Measurements from ENCODE around the gene NT5DC1.

Gene NT5DC1

GRCh38 chr6:116267836-116268588 is 167.4 kb downstream of the NT5DC1 start:
- H3F3A ChIP-seq (ENCODE audit: low read depth): peaks cover 3% of the 10 kb centered on the region; the same call in 1 of the 2 replicates
- H3K9ac ChIP-seq (ENCODE audit: low read depth, low read length, poor library complexity, severe bottlenecking): no peak overlapping the region
- H3K9me3 ChIP-seq (ENCODE audit: insufficient read depth, low read depth, low read length): peaks cover 11% of the 10 kb centered on the region; the same call in 1 of the 2 replicates
- TF ChIP-seq EZH2phosphoT487 (IDR thresholded peaks at IDR 0.05; ENCODE audit: borderline replicate concordance): no peak
- TF ChIP-seq, protein P1, sequence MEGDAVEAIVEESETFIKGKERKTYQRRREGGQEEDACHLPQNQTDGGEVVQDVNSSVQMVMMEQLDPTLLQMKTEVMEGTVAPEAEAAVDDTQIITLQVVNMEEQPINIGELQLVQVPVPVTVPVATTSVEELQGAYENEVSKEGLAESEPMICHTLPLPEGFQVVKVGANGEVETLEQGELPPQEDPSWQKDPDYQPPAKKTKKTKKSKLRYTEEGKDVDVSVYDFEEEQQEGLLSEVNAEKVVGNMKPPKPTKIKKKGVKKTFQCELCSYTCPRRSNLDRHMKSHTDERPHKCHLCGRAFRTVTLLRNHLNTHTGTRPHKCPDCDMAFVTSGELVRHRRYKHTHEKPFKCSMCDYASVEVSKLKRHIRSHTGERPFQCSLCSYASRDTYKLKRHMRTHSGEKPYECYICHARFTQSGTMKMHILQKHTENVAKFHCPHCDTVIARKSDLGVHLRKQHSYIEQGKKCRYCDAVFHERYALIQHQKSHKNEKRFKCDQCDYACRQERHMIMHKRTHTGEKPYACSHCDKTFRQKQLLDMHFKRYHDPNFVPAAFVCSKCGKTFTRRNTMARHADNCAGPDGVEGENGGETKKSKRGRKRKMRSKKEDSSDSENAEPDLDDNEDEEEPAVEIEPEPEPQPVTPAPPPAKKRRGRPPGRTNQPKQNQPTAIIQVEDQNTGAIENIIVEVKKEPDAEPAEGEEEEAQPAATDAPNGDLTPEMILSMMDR (conservative IDR thresholded peaks at IDR 0.05; ENCODE audit: low read length): no peak
- no peak overlapping the region for H2AFZ ChIP-seq (ENCODE audit: low read length)
- no peak overlapping the region for H3K4me3 ChIP-seq (ENCODE audit: low read length, poor library complexity, severe bottlenecking)
- H3K4me2 ChIP-seq (ENCODE audit: low read depth, low read length, poor library complexity, severe bottlenecking): no peak overlapping the region
- H3K79me2 ChIP-seq (ENCODE audit: insufficient read depth, low read length): no peaks in the 10 kb centered on the region
- peaks cover 21% of the 10 kb centered on the region for H3K4me1 ChIP-seq (ENCODE audit: insufficient read depth, low read length, poor library complexity, severe bottlenecking)
- H4K20me1 ChIP-seq (ENCODE audit: insufficient read depth, low read length, poor library complexity, severe bottlenecking): peaks cover 4% of the 10 kb centered on the region
- no peaks in the 10 kb centered on the region for H3K9me2 ChIP-seq (replicated peaks; ENCODE audit: low read depth, low read length)
- no peaks in the 10 kb centered on the region for H3K27me3 ChIP-seq (ENCODE audit: insufficient read depth, low read length, poor library complexity, severe bottlenecking)
- H3K36me3 ChIP-seq (ENCODE audit: insufficient read depth, low read length): no peaks in the 10 kb centered on the region; the same call in 1 of the 2 replicates

DNA sequence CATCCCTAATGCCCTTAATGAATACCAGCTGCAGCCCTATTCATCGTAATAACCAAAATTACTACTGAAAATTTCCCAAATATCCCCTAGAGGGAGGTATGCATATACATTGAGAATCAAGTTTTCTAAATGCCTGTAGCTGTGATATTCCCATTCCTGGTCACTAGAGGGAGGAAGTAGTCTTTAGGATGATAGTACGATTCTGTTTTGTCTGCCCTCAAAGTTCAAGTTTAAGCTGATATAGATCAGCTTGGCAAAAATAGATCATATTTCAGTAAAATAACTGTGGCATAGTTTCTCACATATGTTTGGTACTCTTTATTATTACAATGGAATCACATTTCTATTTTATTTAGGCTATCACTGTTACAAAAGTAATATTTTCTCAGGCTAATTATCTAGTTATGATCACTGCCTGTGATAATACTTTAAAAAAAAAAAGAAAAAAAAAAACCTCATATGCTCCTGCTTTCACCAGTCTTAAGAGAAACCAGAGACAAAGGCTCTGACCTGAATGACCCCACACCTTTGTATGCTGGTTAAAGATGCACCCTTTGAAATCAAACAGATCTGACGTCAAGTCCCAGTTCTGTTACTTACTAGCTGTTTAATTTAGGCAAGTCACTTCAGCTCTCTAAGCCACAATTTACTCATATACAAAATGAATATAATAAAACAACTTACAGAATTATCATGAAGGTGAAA is 168.1 kb downstream of the NT5DC1 start:
- H3K4me2 ChIP-seq (ENCODE audit: low read depth, low read length, poor library complexity, severe bottlenecking): no peak overlapping the region
- H3K4me1 ChIP-seq (ENCODE audit: insufficient read depth, low read length, poor library complexity, severe bottlenecking): peaks cover 26% of the 10 kb centered on the region
- peaks cover 3% of the 10 kb centered on the region; the same call in 1 of the 2 replicates for H3F3A ChIP-seq (ENCODE audit: low read depth)

DNA sequence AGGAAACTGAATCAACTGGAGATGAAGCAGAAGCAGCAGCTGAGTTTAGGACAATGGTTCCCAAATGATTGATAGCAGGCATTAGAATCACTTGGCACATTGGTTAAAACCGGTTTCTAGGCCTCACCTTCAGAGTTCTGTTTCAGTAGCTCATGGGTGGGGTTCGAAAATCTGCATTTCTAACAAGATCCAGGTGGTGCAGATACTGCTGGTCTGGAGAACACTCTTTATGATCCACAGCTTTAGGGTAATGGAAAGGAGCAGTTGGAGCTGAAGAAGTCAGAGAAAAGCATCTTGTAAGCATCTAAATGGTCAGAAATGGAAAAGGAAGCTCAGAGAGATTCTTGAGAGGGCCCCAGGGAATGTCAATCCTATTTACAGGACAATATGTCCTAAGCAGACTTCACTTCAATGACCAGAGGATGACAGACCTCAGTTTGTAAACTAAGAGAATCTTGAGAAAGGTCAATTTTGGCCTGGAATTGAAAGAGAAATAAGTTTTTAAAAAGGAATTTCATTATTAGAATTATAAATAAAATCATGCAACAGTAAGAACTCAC is 170.6 kb downstream of the NT5DC1 start:
- TF ChIP-seq, protein P1 (conservative IDR thresholded peaks at IDR 0.05; ENCODE audit: low read length): no peak
- TF ChIP-seq EZH2phosphoT487 (IDR thresholded peaks at IDR 0.05; ENCODE audit: borderline replicate concordance): no peak
- no peaks in the 10 kb centered on the region for H3K9me2 ChIP-seq (replicated peaks; ENCODE audit: low read depth, low read length)
- H3K4me3 ChIP-seq (ENCODE audit: low read length, poor library complexity, severe bottlenecking): no peak overlapping the region
- no peak overlapping the region for H3K9ac ChIP-seq (ENCODE audit: low read depth, low read length, poor library complexity, severe bottlenecking)
- peaks cover 3% of the 10 kb centered on the region; the same call in 1 of the 2 replicates for H3F3A ChIP-seq (ENCODE audit: low read depth)
- H3K4me1 ChIP-seq (ENCODE audit: insufficient read depth, low read length, poor library complexity, severe bottlenecking): peaks cover 27% of the 10 kb centered on the region
- no peak overlapping the region for H3K4me2 ChIP-seq (ENCODE audit: low read depth, low read length, poor library complexity, severe bottlenecking)
- H3K79me2 ChIP-seq (ENCODE audit: insufficient read depth, low read length): peaks cover 30% of the 10 kb centered on the region
- no peaks in the 10 kb centered on the region for H3K9me3 ChIP-seq (ENCODE audit: insufficient read depth, low read depth, low read length)
- no peaks in the 10 kb centered on the region for H3K27me3 ChIP-seq (ENCODE audit: insufficient read depth, low read length, poor library complexity, severe bottlenecking)
- peaks cover 25% of the 10 kb centered on the region for H4K20me1 ChIP-seq (ENCODE audit: insufficient read depth, low read length, poor library complexity, severe bottlenecking)
- no peak overlapping the region for H2AFZ ChIP-seq (ENCODE audit: low read length)
- H3K36me3 ChIP-seq (ENCODE audit: insufficient read depth, low read length): no peaks in the 10 kb centered on the region; the same call in 1 of the 2 replicates

More for the DNA sequence above, 168.1 kb downstream of the NT5DC1 start:
- Histone ChIP-seq H3K4me3 (ENCODE audit: low read length, poor library complexity, severe bottlenecking) (no peak overlapping the region), H3K9me3 (ENCODE audit: insufficient read depth, low read depth, low read length) (peaks cover 6% of the 10 kb centered on the region; the same call in 1 of the 2 replicates), H2AFZ (ENCODE audit: low read length) (no peak overlapping the region), H3K9me2 (replicated peaks; ENCODE audit: low read depth, low read length) (no peaks in the 10 kb centered on the region), H3K36me3 (ENCODE audit: insufficient read depth, low read length) (no peaks in the 10 kb centered on the region; the same call in 1 of the 2 replicates), H4K20me1 (ENCODE audit: insufficient read depth, low read length, poor library complexity, severe bottlenecking) (peaks cover 6% of the 10 kb centered on the region), H3K27me3 (ENCODE audit: insufficient read depth, low read length, poor library complexity, severe bottlenecking) (no peaks in the 10 kb centered on the region), H3K79me2 (ENCODE audit: insufficient read depth, low read length) (peaks cover 5% of the 10 kb centered on the region), H3K9ac (ENCODE audit: low read depth, low read length, poor library complexity, severe bottlenecking) (no peak overlapping the region)
- TF ChIP-seq, protein P1 (conservative IDR thresholded peaks at IDR 0.05; ENCODE audit: low read length): peak; percentile 99
- no peak for TF ChIP-seq EZH2phosphoT487 (IDR thresholded peaks at IDR 0.05; ENCODE audit: borderline replicate concordance)

Data from Loucy (cell line).